Erythroblast (primary cell): ENCODE measurements around the gene FIG4.

Experiments used
- GATA1 ChIP-seq: IDR thresholded peaks from 2 replicates; pipeline ENCODE4 v1.6.1; 2011; ENCODE audit warnings: low read depth, mild to moderate bottlenecking, control low read depth, low read length, moderate library complexity
- POLR2A ChIP-seq: IDR thresholded peaks from 2 replicates; pipeline ENCODE4 v1.6.1; 2011; ENCODE audit warnings: mild to moderate bottlenecking, low read length

- no peak for TF ChIP-seq POLR2A
- TF ChIP-seq GATA1: no peak
These were observed 97.6 kb downstream of the FIG4 start for GRCh38 chr6:109788687-109789086.
